ENCODE data around the gene ABHD16B.
"Not testable (repeated sequence)": the region's sequence is repeated elsewhere in the genome, so short reads cannot be mapped to it uniquely, and the experiment has no call there.

ABHD16B gene

GRCh38 chr20:63856098-63856511 lies 5.2 kb upstream of the ABHD16B start:
- no peak for DNase-seq

- no peak for DNase-seq
These were observed 3.4 kb upstream of the ABHD16B start for GRCh38 chr20:63857764-63858392.

- no peak for DNase-seq
These were observed 2.7 kb upstream of the ABHD16B start for GRCh38 chr20:63858393-63859165.

GRCh38 chr20:63859166-63859699 lies 2.1 kb upstream of the ABHD16B start:
- DNase-seq, result no peak

GRCh38 chr20:63860325-63861051 lies 810 bp upstream of the ABHD16B start:
- DNase-seq, result no peak

- DNase-seq, result no peak
These were observed 943 bp downstream of the ABHD16B start for GRCh38 chr20:63861981-63862901.

GRCh38 chr20:63863021-63863797 lies 1.9 kb downstream of the ABHD16B start:
- DNase-seq, result no peak

GRCh38 chr20:63863798-63864544 lies 2.7 kb downstream of the ABHD16B start:
- peak; percentile 82 for DNase-seq

- DNase-seq, result no peak
These were observed 3.3 kb downstream of the ABHD16B start for GRCh38 chr20:63864545-63864977.

- DNase-seq, result peak; percentile 99
These were observed 3.8 kb downstream of the ABHD16B start, which contains the start of gene TPD52L2 for GRCh38 chr20:63864978-63865640. Gene TPD52L2 (plus strand): TSS chr20:63865270. CDS start chr20:63865366, 96 bp downstream.

GRCh38 chr20:63867042-63867441 lies 5.7 kb downstream of the ABHD16B start:
- not testable (repeated sequence) for DNase-seq

GRCh38 chr20:63868264-63868663 lies 7.0 kb downstream of the ABHD16B start:
- DNase-seq, result no peak

GRCh38 chr20:63873477-63873971 lies 12.2 kb downstream of the ABHD16B start:
- DNase-seq, result peak; percentile 69

GRCh38 chr20:63874241-63874640 lies 12.9 kb downstream of the ABHD16B start:
- DNase-seq, result not testable (repeated sequence)

GRCh38 chr20:63876489-63877036 lies 15.3 kb downstream of the ABHD16B start:
- no peak for DNase-seq

- DNase-seq, result no peak
These were observed 16.6 kb downstream of the ABHD16B start for GRCh38 chr20:63877755-63878470.

GRCh38 chr20:63878899-63879663 lies 17.8 kb downstream of the ABHD16B start:
- DNase-seq, result no peak

- not testable (repeated sequence) for DNase-seq
These were observed 19.6 kb downstream of the ABHD16B start for GRCh38 chr20:63880901-63881300.

Data from stimulated activated CD4-positive, alpha-beta T cell treated with anti-CD3 and anti-CD28 coated beads, Interleukin-1b, Interleukin-23, amount 100 ng/mL, for 48 hours (primary cell).